GM18868 (cell line): ENCODE data around the gene GDF10.

Source experiments
- ATAC-seq: cut with Tn5 transposase; IDR thresholded peaks from one replicate; pipeline ENCODE4 v1.9.1; 2021; ENCODE audit warnings: mild to moderate bottlenecking, moderate library complexity; ENCODE audit not compliant: unreplicated experiment

The GDF10 gene

GRCh38 chr10:47299611-47300428, at the start of gene GDF10:
Gene GDF10, plus strand, starts transcription at chr10:47300197. Its CDS starts 455 bp downstream, at chr10:47300652.
- no peak for ATAC-seq

- no peak for ATAC-seq
Measured at GRCh38 chr10:47252093-47252780, 47.8 kb upstream of the GDF10 start.

- ATAC-seq = no peak
Measured at GRCh38 chr10:47253030-47253637, 46.9 kb upstream of the GDF10 start.

GRCh38 chr10:47253651-47254375, 46.2 kb upstream of the GDF10 start:
- no peak for ATAC-seq

GRCh38 chr10:47254611-47255010, 45.4 kb upstream of the GDF10 start:
- ATAC-seq = no peak

- no peak for ATAC-seq
Measured at GRCh38 chr10:47255033-47255813, 44.8 kb upstream of the GDF10 start.

- ATAC-seq = no peak
Measured at GRCh38 chr10:47255866-47256265, 44.1 kb upstream of the GDF10 start.

GRCh38 chr10:47256751-47257336, 43.2 kb upstream of the GDF10 start:
- ATAC-seq = no peak

GRCh38 chr10:47257396-47258120, 42.4 kb upstream of the GDF10 start:
- no peak for ATAC-seq

- ATAC-seq = no peak
Measured at GRCh38 chr10:47258921-47259320, 41.1 kb upstream of the GDF10 start.

- ATAC-seq = no peak
Measured at GRCh38 chr10:47259466-47259865, 40.5 kb upstream of the GDF10 start.

GRCh38 chr10:47260505-47261111, 39.4 kb upstream of the GDF10 start:
- no peak for ATAC-seq

GRCh38 chr10:47261121-47261520, 38.9 kb upstream of the GDF10 start:
- peak; percentile 95 for ATAC-seq

- no peak for ATAC-seq
Measured at GRCh38 chr10:47261556-47261955, 38.4 kb upstream of the GDF10 start.

GRCh38 chr10:47262606-47263533, 37.1 kb upstream of the GDF10 start:
- no peak for ATAC-seq

GRCh38 chr10:47264797-47265281, 35.2 kb upstream of the GDF10 start:
- ATAC-seq = no peak

GRCh38 chr10:47266602-47267001, 33.4 kb upstream of the GDF10 start:
- no peak for ATAC-seq

- no peak for ATAC-seq
Measured at GRCh38 chr10:47268696-47269095, 31.3 kb upstream of the GDF10 start.
